HepG2 (cell line): ENCODE results near the gene PRSS21. TPM values are rescaled to one million over a fixed set of nuclear protein-coding genes. Genes with fewer than 3 reads are reported as not detected.

Experiments used
- ATRX ChIP-seq: sonication (generic); formaldehyde crosslinking; IDR thresholded peaks from 2 replicates; pipeline ENCODE4 v1.4.0; 2020; ENCODE audit warnings: missing genetic modification reagents, borderline replicate concordance
- GZF1 ChIP-seq: sonication (generic); formaldehyde crosslinking; IDR thresholded peaks from 2 replicates; pipeline ENCODE4 v1.5.1; 2020; ENCODE audit warnings: mild to moderate bottlenecking, missing genetic modification reagents
- KDM2A ChIP-seq: sonication (generic); formaldehyde crosslinking; IDR thresholded peaks from 2 replicates; pipeline ENCODE4 v1.4.0; 2020; ENCODE audit warnings: low read depth, missing genetic modification reagents, borderline replicate concordance
- KLF15 ChIP-seq: sonication (generic); formaldehyde crosslinking; IDR thresholded peaks from 2 replicates; pipeline ENCODE4 v1.8.1; 2023; ENCODE audit warnings: borderline replicate concordance, mild to moderate bottlenecking, inconsistent platforms, missing genetic modification reagents, mixed read lengths
- POLR2G ChIP-seq: fragments of 200-400 bp; formaldehyde crosslinking; IDR thresholded peaks from 2 replicates; pipeline ENCODE4 v1.6.1; 2018; ENCODE audit warnings: mild to moderate bottlenecking, low read depth, low read length, moderate library complexity
- RBFOX2 ChIP-seq: fragments of 200-400 bp; formaldehyde crosslinking; IDR thresholded peaks from 2 replicates; pipeline ENCODE4 v1.6.1; 2017; ENCODE audit warnings: low read depth, mild to moderate bottlenecking, low read length
- ZC3H13 ChIP-seq: sonication (generic); formaldehyde crosslinking; IDR thresholded peaks from 2 replicates; pipeline ENCODE4 v1.8.1; 2023; ENCODE audit warnings: mild to moderate bottlenecking, missing genetic modification reagents, moderate library complexity
- ZFP82 ChIP-seq: sonication (generic); formaldehyde crosslinking; IDR thresholded peaks from 2 replicates; pipeline ENCODE4 v1.5.1; 2020; ENCODE audit warnings: mild to moderate bottlenecking, missing genetic modification reagents, borderline replicate concordance
- ZKSCAN8 ChIP-seq: IDR thresholded peaks from 2 replicates; pipeline ENCODE4 v1.6.1; 2016; ENCODE audit warnings: borderline replicate concordance, missing genetic modification reagents, missing compliant biosample characterization
- ZNF75D ChIP-seq: sonication (generic); formaldehyde crosslinking; IDR thresholded peaks from 2 replicates; pipeline ENCODE4 v1.8.1; 2023; ENCODE audit warnings: missing genetic modification reagents, mild to moderate bottlenecking, borderline replicate concordance
- polyA plus RNA-seq, 8 experiments: library from polyadenylated mRNA; depleted of rRNA in 3 of 8; stranded (reverse) in 7 of 8; unstranded in 1 of 8; fragments of >200 nt; fragmentation: Illumina TruSeq in 4 of 8; extraction: Trizol in 4 of 8; gene quantifications; 2 replicates each; pipeline versions ENCODE4 v1.2.1 to v1.2.3, GENCODE V29; 2011 to 2016; ENCODE audit warnings: low read depth in 4 of 8, missing spikeins in 1 of 8, mixed read lengths in 1 of 8; ENCODE audit not compliant: insufficient read depth in 1 of 8
- total RNA-seq, 5 experiments: library from RNA; depleted of rRNA; stranded (reverse); fragments of >200 nt; fragmentation: Illumina TruSeq; extraction: Trizol; gene quantifications; 2 replicates each; pipeline ENCODE4 v1.2.3, GENCODE V29; 2016; ENCODE audit warnings: low read depth in 1 of 5
- TF ChIP-seq, protein P1 (sequence below): sonication (generic); formaldehyde crosslinking; IDR thresholded peaks from 2 replicates; pipeline ENCODE4 v1.8.1; 2022; ENCODE audit warnings: low read depth, mild to moderate bottlenecking, missing genetic modification reagents
- TF ChIP-seq, protein P2 (sequence below): sonication (generic); formaldehyde crosslinking; IDR thresholded peaks from 2 replicates; pipeline ENCODE4 v1.5.0; 2020; ENCODE audit warnings: mild to moderate bottlenecking, missing genetic modification reagents
- TF ChIP-seq, protein P3 (sequence below): sonication (generic); formaldehyde crosslinking; conservative IDR thresholded peaks from 2 replicates; pipeline ENCODE4 v1.5.0; 2020; ENCODE audit warnings: missing genetic modification reagents
- TF ChIP-seq, protein P4 (sequence below): IDR thresholded peaks from 2 replicates; pipeline ENCODE4 v1.6.1; 2016; ENCODE audit warnings: missing genetic modification reagents, missing compliant biosample characterization

PRSS21 gene
- total and polyA plus RNA-seq, 2 of the 13 experiments (the other 11 are each of a cell fraction or from before 2014, with no cell fraction given), result not detected

DNA sequence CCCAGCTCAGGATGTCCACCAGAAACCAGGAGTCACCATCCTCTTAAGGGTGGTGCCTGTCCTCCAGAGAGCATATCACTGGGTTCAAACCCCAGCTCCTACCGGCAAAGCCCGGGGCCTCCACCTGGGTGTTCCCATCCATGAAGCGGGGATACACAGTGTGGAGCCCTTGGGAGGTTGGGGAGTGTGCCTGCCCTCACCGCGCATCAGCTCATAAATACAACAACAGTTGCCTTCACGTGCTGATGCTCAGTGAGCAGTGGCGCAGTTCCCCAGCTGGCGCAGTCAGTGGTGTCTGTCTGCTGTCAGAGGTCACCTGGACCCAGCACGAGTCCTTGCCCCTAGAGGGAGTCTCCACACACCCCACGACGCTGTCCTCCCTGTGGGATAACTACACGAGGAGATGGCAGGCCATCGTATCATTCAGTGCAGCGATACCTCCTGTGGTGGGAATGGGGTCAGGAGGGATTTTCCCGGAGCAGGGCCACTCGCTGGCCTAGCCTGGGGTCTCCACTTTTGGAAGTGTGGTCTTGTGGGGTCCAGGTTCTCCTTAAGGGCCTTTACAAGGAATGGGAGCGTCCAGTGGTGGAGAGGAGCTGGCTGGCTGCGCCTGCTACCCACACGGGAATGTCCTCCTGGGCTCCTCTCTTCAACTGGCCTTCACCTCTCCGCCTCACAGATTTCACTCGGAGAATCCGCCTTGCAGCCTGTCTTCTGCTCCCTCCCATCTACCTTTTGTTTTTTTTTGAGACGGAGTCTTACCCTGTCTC is 37.7 kb upstream of the PRSS21 start (continued):
- TF ChIP-seq, protein P1, sequence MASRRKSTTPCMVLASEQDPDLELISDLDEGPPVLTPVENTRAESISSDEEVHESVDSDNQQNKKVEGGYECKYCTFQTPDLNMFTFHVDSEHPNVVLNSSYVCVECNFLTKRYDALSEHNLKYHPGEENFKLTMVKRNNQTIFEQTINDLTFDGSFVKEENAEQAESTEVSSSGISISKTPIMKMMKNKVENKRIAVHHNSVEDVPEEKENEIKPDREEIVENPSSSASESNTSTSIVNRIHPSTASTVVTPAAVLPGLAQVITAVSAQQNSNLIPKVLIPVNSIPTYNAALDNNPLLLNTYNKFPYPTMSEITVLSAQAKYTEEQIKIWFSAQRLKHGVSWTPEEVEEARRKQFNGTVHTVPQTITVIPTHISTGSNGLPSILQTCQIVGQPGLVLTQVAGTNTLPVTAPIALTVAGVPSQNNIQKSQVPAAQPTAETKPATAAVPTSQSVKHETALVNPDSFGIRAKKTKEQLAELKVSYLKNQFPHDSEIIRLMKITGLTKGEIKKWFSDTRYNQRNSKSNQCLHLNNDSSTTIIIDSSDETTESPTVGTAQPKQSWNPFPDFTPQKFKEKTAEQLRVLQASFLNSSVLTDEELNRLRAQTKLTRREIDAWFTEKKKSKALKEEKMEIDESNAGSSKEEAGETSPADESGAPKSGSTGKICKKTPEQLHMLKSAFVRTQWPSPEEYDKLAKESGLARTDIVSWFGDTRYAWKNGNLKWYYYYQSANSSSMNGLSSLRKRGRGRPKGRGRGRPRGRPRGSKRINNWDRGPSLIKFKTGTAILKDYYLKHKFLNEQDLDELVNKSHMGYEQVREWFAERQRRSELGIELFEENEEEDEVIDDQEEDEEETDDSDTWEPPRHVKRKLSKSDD, result 0 out of 2 replicates have a peak, but pooled peaks have one; percentile 30
- TF ChIP-seq POLR2G (peak; percentile 56), GZF1 (CRISPR knock-in tag) (no peak), ZFP82 (CRISPR knock-in tag) (0 out of 2 replicates have a peak, but pooled peaks have one; percentile 24), ZC3H13 (CRISPR knock-in tag) (peak; percentile 28; the same call in 1 of the 2 replicates), RBFOX2 (peak; percentile 35; the same call in 1 of the 2 replicates), KDM2A (CRISPR knock-in tag) (peak; percentile 26; the same call in 1 of the 2 replicates), ZNF75D (no peak), ZKSCAN8 (CRISPR knock-in tag) (no peak), KLF15 (CRISPR knock-in tag) (no peak), ATRX (CRISPR knock-in tag) (no peak)
- TF ChIP-seq, protein P2, sequence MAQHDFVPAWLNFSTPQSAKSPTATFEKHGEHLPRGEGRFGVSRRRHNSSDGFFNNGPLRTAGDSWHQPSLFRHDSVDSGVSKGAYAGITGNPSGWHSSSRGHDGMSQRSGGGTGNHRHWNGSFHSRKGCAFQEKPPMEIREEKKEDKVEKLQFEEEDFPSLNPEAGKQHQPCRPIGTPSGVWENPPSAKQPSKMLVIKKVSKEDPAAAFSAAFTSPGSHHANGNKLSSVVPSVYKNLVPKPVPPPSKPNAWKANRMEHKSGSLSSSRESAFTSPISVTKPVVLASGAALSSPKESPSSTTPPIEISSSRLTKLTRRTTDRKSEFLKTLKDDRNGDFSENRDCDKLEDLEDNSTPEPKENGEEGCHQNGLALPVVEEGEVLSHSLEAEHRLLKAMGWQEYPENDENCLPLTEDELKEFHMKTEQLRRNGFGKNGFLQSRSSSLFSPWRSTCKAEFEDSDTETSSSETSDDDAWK, result no peak
- TF ChIP-seq, protein P3, sequence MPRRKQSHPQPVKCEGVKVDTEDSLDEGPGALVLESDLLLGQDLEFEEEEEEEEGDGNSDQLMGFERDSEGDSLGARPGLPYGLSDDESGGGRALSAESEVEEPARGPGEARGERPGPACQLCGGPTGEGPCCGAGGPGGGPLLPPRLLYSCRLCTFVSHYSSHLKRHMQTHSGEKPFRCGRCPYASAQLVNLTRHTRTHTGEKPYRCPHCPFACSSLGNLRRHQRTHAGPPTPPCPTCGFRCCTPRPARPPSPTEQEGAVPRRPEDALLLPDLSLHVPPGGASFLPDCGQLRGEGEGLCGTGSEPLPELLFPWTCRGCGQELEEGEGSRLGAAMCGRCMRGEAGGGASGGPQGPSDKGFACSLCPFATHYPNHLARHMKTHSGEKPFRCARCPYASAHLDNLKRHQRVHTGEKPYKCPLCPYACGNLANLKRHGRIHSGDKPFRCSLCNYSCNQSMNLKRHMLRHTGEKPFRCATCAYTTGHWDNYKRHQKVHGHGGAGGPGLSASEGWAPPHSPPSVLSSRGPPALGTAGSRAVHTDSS (CRISPR knock-in tag), result no peak
- TF ChIP-seq, protein P4, sequence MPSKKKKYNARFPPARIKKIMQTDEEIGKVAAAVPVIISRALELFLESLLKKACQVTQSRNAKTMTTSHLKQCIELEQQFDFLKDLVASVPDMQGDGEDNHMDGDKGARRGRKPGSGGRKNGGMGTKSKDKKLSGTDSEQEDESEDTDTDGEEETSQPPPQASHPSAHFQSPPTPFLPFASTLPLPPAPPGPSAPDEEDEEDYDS (CRISPR knock-in tag), result no peak
